ENCODE results near the gene PTPRH. TPM values are rescaled to one million over a fixed set of nuclear protein-coding genes. Genes with fewer than 3 reads are reported as not detected.
A peak's percentile ranks its signal among the peaks of the same experiment; 100 is the strongest.

The PTPRH gene
- total RNA-seq, 1 experiment from 2014 or later: 11.7 TPM

GRCh38 chr19:55145232-55145631 lies 64.1 kb downstream of the PTPRH start:
- no peaks in the 10 kb centered on the region for H4K20me1 ChIP-seq (ENCODE audit: insufficient read depth)
- H2AFZ ChIP-seq: no peak overlapping the region
- no TSS peak for BruUV-seq (replicated peaks)
- H3K27ac ChIP-seq: no peak overlapping the region
- no peak for DNase-seq
- H3K79me2 ChIP-seq (ENCODE audit: low read depth): no peaks in the 10 kb centered on the region
- TF ChIP-seq CTCF (conservative IDR thresholded peaks at IDR 0.05): no peak
- no peak for TF ChIP-seq EZH2 (IDR thresholded peaks at IDR 0.05; ENCODE audit: low read depth)
- intact Hi-C loops (cut with micrococcal nuclease; ENCODE audit: unreplicated experiment): loop anchor here (10.0 kb wide), 1 partner anchor 330 kb away; the partner anchor contains the start of gene ZNF628
- H3K9me3 ChIP-seq (ENCODE audit: insufficient read depth, low read depth): no peaks in the 10 kb centered on the region
- H3K9me2 ChIP-seq (ENCODE audit: insufficient read depth): no peaks in the 10 kb centered on the region
- peaks cover 12% of the 10 kb centered on the region; the same call in 1 of the 2 replicates for H3F3A ChIP-seq (ENCODE audit: insufficient read depth, low read depth)
- peaks cover 4% of the 10 kb centered on the region; the same call in 1 of the 2 replicates for H3K27me3 ChIP-seq (ENCODE audit: insufficient read depth, low read depth)
- no peaks in the 10 kb centered on the region for H3K36me3 ChIP-seq (ENCODE audit: low read depth)
- ChIA-PET POLR2A (ENCODE audit: unreplicated experiment) (no interaction called here), CTCF (interaction anchor here (0.7 to 2.9 kb wide), 3 partner anchors 9 to 19 kb away, joined by 3 to 47 read pairs (median 8); no protein-coding TSS in a partner anchor)
- H3K4me3 ChIP-seq: no peak overlapping the region
- peaks cover 20% of the 10 kb centered on the region; the same call in 1 of the 2 replicates for H3K4me1 ChIP-seq (replicated peaks; ENCODE audit: insufficient read depth)
- H3K4me2 ChIP-seq: peak overlapping the region; percentile 26

- ChIA-PET POLR2A (ENCODE audit: unreplicated experiment) (interaction anchor here (0.6 to 0.7 kb wide), 2 partner anchors 66 to 276 kb away, joined by 3 to 18 read pairs; no protein-coding TSS in a partner anchor), CTCF (interaction anchor here (1.0 to 1.6 kb wide), 4 partner anchors 19 to 276 kb away, joined by 3 to 16 read pairs (median 6); partner anchors contain the start of gene DNAAF3)
- no peak overlapping the region for H3K27ac ChIP-seq
- peaks cover 12% of the 10 kb centered on the region; the same call in 1 of the 2 replicates for H3F3A ChIP-seq (ENCODE audit: insufficient read depth, low read depth)
- TF ChIP-seq CTCF (conservative IDR thresholded peaks at IDR 0.05) (no peak), EZH2 (IDR thresholded peaks at IDR 0.05; ENCODE audit: low read depth) (no peak)
- H3K27me3 ChIP-seq (ENCODE audit: insufficient read depth, low read depth): no peaks in the 10 kb centered on the region
- H3K4me1 ChIP-seq (replicated peaks; ENCODE audit: insufficient read depth): no peaks in the 10 kb centered on the region; the same call in 1 of the 2 replicates
- intact Hi-C loops (cut with micrococcal nuclease; ENCODE audit: unreplicated experiment): loop anchor here (1.0 to 10.0 kb wide), 4 partner anchors 277 to 490 kb away; partner anchors contain the start of gene ZNF628
- no peak for DNase-seq
- no peaks in the 10 kb centered on the region for H3K9me2 ChIP-seq (ENCODE audit: insufficient read depth)
- H3K36me3 ChIP-seq (ENCODE audit: low read depth): no peaks in the 10 kb centered on the region
- H3K4me2 ChIP-seq: no peak overlapping the region
- no TSS peak for BruUV-seq (replicated peaks)
- H3K9me3 ChIP-seq (ENCODE audit: insufficient read depth, low read depth): no peaks in the 10 kb centered on the region
- no peaks in the 10 kb centered on the region for H3K79me2 ChIP-seq (ENCODE audit: low read depth)
- H3K4me3 ChIP-seq: no peak overlapping the region
- H4K20me1 ChIP-seq (ENCODE audit: insufficient read depth): no peaks in the 10 kb centered on the region
- H2AFZ ChIP-seq: no peak overlapping the region
These were observed 67.6 kb downstream of the PTPRH start for GRCh38 chr19:55141696-55142095.

- no peak for DNase-seq
- Histone ChIP-seq H2AFZ (no peak overlapping the region), H3K4me3 (no peak overlapping the region), H3K4me1 (replicated peaks; ENCODE audit: insufficient read depth) (no peaks in the 10 kb centered on the region), H3F3A (ENCODE audit: insufficient read depth, low read depth) (peaks cover 25% of the 10 kb centered on the region; the same call in 1 of the 2 replicates), H3K36me3 (ENCODE audit: low read depth) (no peaks in the 10 kb centered on the region), H3K4me2 (no peak overlapping the region), H3K27ac (no peak overlapping the region), H3K79me2 (ENCODE audit: low read depth) (no peaks in the 10 kb centered on the region), H3K9me2 (ENCODE audit: insufficient read depth) (no peaks in the 10 kb centered on the region), H3K27me3 (ENCODE audit: insufficient read depth, low read depth) (no peaks in the 10 kb centered on the region), H3K9me3 (ENCODE audit: insufficient read depth, low read depth) (no peaks in the 10 kb centered on the region), H4K20me1 (ENCODE audit: insufficient read depth) (no peaks in the 10 kb centered on the region)
- POLR2A ChIA-PET (ENCODE audit: unreplicated experiment): no interaction called here
- TF ChIP-seq EZH2 (IDR thresholded peaks at IDR 0.05; ENCODE audit: low read depth): no peak
- TF ChIP-seq CTCF (conservative IDR thresholded peaks at IDR 0.05): no peak
- intact Hi-C loops (cut with micrococcal nuclease; ENCODE audit: unreplicated experiment): no loop called here
- CTCF ChIA-PET: no interaction called here
- no TSS peak for BruUV-seq (replicated peaks)
These were observed 71.4 kb downstream of the PTPRH start for GRCh38 chr19:55137915-55138314.

Measured in PC-9 (cell line).